ENCODE measurements around the gene MAGI1.

DNA sequence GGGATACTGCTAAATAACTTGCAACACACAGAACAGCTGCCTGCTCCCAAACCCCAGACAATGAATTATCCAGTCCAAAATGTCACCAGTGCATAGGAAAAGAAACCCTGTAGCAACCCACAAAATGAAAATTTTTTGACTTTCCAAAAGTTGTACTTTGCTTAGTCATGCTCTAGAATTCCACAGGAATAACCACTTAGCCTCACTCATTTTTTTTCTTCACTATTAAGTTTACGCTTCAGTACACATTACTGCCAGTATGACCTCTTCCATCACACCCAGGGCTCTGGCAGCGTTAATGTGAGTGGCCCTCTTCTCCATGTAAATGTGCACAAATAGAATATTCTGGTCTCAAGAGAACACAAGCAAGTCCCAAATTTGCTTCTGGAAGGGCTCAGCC lies 259.8 kb downstream of the MAGI1 start:
- TF ChIP-seq EP300 (IDR thresholded peaks at IDR 0.05) (no peak), CTCF (IDR thresholded peaks at IDR 0.05) (no peak), POLR2A (IDR thresholded peaks at IDR 0.05) (no peak)
